NCI-H1930 (cell line): Measurements from ENCODE around the gene WRNIP1.
A peak's percentile ranks its signal among the peaks of the same experiment; 100 is the strongest.
"Not testable (repeated sequence)": the region's sequence is repeated elsewhere in the genome, so short reads cannot be mapped to it uniquely, and the experiment has no call there.

Experiments
- DNase-seq, 2 experiments: peaks; one replicate each; lab custom pipeline; 2025; lab: John Stamatoyannopoulos, UW

The WRNIP1 gene

GRCh38 chr6:2784930-2785329 lies 19.7 kb downstream of the WRNIP1 start:
- no peak for DNase-seq

- no peak for DNase-seq
Measured at GRCh38 chr6:2786269-2786668, 21.1 kb downstream of the WRNIP1 start.

GRCh38 chr6:2790588-2791449 lies 25.6 kb downstream of the WRNIP1 start:
- peak in 1 of 2 experiments; percentile 3 for DNase-seq

- DNase-seq = no peak
Measured at GRCh38 chr6:2791450-2791974, 26.3 kb downstream of the WRNIP1 start.

GRCh38 chr6:2792330-2793110 lies 27.3 kb downstream of the WRNIP1 start:
- DNase-seq = no peak

GRCh38 chr6:2793534-2794151 lies 28.4 kb downstream of the WRNIP1 start:
- no peak for DNase-seq

- no peak for DNase-seq
Measured at GRCh38 chr6:2794171-2794730, 29.1 kb downstream of the WRNIP1 start.

- no peak for DNase-seq
Measured at GRCh38 chr6:2795162-2795561, 30.0 kb downstream of the WRNIP1 start.

- no peak for DNase-seq
Measured at GRCh38 chr6:2795956-2796355, 30.8 kb downstream of the WRNIP1 start.

- DNase-seq = no peak
Measured at GRCh38 chr6:2796861-2797260, 31.7 kb downstream of the WRNIP1 start.

- DNase-seq = no peak
Measured at GRCh38 chr6:2797564-2798031, 32.4 kb downstream of the WRNIP1 start.

GRCh38 chr6:2798586-2799134 lies 33.5 kb downstream of the WRNIP1 start:
- no peak for DNase-seq

- DNase-seq = no peak
Measured at GRCh38 chr6:2799936-2800527, 34.8 kb downstream of the WRNIP1 start.

GRCh38 chr6:2800552-2801316 lies 35.5 kb downstream of the WRNIP1 start:
- no peak for DNase-seq

GRCh38 chr6:2801687-2802086 lies 36.5 kb downstream of the WRNIP1 start:
- DNase-seq = not testable (repeated sequence)

- no peak for DNase-seq
Measured at GRCh38 chr6:2802521-2803060, 37.4 kb downstream of the WRNIP1 start.

- DNase-seq = no peak
Measured at GRCh38 chr6:2803731-2804429, 38.7 kb downstream of the WRNIP1 start.

GRCh38 chr6:2804516-2804915 lies 39.3 kb downstream of the WRNIP1 start:
- no peak for DNase-seq

GRCh38 chr6:2805031-2805430 lies 39.8 kb downstream of the WRNIP1 start:
- no peak for DNase-seq

GRCh38 chr6:2806644-2807043 lies 41.5 kb downstream of the WRNIP1 start:
- DNase-seq = no peak
